SW 1271 (cell line): ENCODE data around the gene ABHD6.
"Not testable (repeated sequence)": the region's sequence is repeated elsewhere in the genome, so short reads cannot be mapped to it uniquely, and the experiment has no call there.

ENCODE experiments used
- DNase-seq, 2 experiments: peaks; one replicate each; lab custom pipeline; 2025; lab: John Stamatoyannopoulos, UW

Gene ABHD6

GRCh38 chr3:58210761-58211460, 26.7 kb upstream of the ABHD6 start, which contains the start of gene DNASE1L3:
TSS of gene DNASE1L3 (minus strand) at chr3:58210972. CDS start at chr3:58210906, 66 bp downstream.
- no peak for DNase-seq

DNA sequence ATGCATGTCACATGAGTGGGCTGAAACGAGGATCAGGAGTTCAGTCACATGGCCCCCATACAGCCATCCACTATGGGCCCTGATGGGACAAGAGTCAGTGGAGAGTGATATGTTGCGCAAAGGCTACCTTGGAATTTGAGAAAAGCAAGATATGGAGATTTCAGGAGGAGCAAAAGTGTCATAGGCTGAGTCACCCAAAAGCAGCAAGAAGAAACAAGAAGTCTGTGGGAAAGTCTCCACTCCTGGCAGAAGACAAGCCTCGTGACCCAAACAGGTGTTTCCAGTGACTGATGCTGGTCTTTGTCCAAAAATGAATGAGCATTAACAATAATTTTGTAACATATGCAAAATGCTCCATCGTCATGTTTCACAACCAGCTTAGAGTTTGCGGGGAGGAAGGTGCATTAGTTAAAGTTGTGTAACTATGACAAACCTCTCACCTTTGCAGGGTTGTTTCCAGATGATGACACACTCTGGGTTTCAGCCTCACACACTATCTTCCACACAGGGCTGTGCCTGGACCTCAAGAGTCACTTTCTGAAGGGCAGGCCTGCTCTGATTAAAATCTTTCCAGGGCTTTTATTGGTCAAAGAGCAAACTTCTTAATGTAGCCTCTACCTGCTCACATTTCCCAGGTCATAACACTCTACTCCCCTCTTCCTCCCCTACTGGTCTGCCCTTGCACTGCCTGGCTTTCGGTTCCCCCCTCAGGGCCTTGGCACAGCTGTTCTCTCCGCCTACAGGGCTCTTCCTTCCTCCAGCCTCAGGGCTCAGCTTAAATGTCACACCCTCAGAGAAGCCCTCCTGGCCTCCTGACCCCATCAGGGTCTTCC, 22.9 kb upstream of the ABHD6 start:
- DNase-seq, result no peak

DNA sequence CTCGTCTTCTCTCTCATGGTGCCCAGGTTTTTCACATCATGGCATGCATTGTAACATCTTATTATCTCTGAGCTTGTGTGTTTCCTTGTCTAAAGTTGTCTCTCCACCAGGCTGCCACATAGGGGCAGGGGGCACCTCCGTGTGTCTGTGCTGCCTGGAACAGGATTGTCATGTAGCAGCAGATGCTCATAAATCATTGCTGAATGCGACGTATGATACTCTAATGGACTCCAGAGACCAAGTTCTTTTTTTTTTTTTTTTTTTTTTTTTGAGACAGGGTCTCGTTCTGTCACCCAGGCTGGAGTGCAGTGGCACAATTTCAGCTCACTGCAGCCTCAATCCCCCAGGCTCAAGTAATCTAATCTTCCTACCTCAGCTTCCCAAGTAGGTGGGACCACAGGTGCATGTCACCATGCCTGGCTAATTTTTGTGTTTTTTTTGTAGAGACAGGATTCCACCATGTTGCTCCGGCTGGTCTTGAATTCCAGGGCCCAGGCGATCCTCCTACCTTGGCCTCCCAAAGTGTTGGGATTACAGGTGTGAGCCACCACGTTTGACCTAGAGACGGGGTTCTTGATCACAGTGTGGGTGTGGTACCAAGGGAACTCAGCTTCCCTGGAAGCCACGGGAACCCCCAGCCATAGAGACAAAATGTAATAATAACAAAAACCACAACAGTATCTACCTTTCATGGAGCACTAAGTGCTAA, 22.1 kb upstream of the ABHD6 start:
- no peak for DNase-seq

DNA sequence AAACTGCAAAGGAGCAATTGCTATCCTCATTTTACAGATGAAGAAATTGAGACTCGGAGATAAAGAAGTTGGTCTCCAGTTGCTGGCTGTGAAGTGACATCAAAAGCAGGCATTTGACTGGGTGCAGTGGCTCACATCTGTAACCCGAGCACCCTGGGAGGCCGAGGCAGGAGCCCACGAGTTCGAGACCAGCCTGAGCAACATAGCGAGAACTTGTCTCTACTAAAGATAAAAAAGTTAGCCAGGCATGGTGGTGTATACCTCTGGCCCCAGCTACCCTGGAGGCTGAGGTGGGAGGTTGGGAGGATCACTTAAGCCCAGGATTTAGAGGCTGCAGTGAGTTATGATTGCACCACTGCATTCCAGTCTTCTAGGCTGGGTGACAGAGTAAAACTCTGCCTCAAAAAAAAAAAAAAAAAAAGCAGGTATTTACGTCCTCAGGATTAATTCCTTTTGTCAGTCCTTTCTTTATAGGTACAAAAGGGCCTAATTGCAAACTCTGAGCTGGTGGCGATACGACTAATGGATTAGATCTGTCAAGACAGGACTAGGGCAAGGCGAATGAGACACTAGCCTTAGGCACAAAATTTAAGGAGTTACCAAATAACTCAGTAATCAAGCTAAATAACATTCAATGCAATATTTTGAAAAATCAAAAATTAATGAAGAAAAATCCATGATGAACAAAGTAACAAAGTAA, 20.9 kb upstream of the ABHD6 start:
- DNase-seq, result no peak

GRCh38 chr3:58217209-58217811, 20.3 kb upstream of the ABHD6 start:
- peak; percentile 17 to 50 for DNase-seq

DNA sequence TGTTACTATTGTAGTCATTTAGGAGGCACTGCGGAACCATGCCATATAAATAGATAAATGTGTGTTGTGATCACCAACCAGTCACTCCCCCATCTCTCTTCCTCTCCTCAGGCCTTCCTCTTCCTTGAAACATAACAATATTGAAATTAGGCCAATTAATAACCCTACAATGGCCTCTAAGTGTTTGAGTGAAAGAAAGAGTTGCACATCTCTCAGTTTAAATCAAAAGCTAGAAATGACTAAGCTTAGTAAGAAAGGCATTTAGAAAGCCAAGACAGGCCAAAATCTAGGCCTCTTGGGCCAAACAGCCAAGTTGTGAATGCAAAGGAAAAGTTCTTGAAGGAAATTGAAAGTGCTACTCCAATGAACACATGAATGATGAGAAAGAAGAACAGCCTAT, 18.7 kb upstream of the ABHD6 start:
- DNase-seq, result no peak

GRCh38 chr3:58222161-58222724, 15.3 kb upstream of the ABHD6 start:
- DNase-seq, result no peak

- no peak for DNase-seq
These were observed 13.7 kb upstream of the ABHD6 start for GRCh38 chr3:58223855-58224254.

DNA sequence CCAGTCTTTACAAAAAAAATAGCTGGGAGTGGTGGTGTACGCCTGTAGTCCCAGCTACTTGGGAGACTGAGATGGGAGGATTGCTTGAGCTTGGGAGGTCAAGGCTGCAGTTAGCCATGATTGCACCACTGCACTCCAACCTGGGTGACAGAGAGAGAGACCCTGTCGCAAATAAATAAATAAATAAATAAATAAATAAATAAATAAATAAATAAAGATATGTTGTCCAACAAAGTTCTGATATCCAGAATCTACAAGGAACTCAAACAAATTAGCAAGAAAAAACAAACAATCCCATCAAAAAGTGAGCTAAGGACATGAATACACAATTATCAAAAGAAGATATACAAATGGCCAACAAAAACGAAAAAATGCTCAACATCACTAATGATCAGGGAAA, 9.7 kb upstream of the ABHD6 start:
- DNase-seq, result not testable (repeated sequence)

- no peak for DNase-seq
These were observed 6.6 kb upstream of the ABHD6 start for GRCh38 chr3:58230876-58231552.

- DNase-seq, result no peak
These were observed 5.9 kb upstream of the ABHD6 start for GRCh38 chr3:58231666-58232065.

DNA sequence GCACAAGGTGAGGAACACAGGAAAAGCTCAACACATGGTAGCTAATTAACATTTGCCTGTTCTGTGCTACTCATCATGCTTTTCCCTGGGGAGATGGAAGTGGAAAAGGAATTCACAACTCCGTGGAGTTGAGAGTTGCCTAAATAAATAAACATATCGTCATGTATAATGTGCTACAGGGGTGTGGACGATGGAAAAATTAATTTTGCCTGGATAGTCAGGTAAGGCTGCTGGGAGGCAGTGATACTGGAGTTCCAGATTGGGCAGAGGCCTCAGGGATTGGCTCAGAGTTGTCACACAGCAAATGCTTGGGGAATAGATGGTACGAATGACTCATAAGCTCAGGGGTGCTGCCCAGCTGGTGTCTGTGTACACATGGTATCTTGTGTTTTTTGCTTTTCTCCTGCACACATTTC, 3.1 kb upstream of the ABHD6 start:
- no peak for DNase-seq

GRCh38 chr3:58235970-58236369, 1.6 kb upstream of the ABHD6 start:
- DNase-seq, result no peak

GRCh38 chr3:58236527-58237237, 910 bp upstream of the ABHD6 start:
- no peak for DNase-seq

GRCh38 chr3:58237941-58238681, 519 bp downstream of the ABHD6 start:
- DNase-seq, result peak; percentile 11 to 37

DNA sequence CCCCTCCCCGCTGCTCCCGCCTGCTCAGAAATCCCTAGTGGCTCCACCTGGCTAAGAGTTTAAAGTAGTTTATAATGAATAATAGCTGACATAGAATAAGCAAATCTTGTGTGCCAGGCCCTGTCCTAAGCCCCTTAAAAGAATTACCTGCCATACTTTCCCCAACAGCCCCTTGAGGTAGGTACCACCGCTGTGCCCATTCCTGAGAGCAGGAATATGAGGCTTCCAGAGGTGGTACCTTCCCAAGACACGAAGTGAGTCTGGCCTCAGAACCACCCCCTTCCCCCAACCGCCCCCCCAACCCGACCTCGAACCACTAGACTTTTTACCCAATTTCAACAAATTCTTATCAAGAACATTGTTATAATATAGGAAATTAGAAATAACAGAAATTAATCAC, 1.2 kb downstream of the ABHD6 start:
- no peak for DNase-seq

DNA sequence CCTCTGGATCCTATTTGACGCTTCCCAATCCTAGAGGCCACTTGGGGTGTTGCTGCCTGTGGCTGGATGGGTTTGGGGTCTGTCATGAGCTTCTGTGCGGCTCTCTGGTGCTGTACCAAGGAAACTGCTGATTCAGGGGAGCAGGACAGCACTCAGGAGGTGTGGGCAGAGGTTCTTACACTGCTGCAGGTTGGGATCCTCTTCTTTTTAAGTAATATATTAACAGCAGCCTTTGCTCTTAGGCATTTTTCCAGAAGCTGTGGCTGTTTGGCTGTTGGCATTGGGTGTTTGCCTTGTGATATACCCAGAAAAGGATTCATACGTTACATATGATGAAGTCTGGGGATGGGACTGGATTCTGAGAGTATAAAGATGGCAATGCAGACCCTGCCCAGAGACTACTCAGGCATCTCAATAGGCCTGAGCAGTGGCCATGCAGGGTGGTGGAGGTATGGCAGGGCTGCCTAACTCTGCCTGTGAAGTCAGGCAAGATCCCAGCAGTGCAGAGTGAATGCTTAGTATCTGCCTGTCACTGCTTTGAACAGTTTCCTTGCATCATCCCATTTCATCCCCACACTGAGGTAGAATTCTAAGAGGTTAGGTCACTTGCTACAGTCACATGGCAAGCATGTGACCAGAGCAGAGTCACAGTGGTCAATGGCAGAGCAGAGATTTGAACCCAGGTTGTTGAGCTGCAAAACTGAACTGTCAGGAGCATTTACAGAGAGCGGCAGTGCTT, 3.9 kb downstream of the ABHD6 start:
- no peak for DNase-seq

DNA sequence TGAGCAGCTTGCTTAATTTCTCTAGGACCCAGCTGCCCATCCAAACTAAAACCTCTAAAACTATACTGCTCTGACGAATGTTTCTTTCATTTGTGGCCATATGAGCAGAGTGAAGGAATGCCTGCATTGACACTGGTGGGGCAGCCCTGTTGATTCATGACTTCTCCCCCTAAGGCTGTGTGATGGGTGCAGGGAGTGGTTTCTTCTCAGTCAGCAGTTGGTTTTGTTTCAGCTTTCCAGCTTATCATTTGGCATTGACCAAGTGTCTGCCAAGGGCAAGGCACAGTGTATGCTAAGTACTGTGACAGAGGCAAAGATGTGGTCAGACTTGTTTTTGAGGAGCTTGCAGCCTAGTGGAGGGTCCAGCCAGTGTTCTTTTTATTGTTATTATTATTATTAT, 4.7 kb downstream of the ABHD6 start:
- DNase-seq, result no peak

DNA sequence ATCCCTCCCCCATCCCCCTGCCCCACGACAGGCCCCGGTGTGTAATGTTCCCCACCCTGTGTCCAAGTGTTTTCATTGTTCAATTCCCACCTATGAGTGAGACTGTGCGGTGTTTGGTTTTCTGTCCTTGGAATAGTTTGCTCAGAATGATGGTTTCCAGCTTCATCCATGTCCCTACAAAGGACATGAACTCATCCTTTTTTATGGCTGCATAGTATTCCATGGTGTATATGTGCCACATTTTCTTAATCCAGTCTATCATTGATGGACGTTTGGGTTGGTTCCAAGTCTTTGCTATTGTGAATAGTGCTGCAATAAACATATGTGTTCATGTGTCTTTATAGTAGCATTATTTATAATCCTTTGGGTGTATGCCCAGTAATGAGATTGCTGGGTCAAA, 5.3 kb downstream of the ABHD6 start:
- not testable (repeated sequence) for DNase-seq
